ENCODE data around the gene BLTP3B.
"Not testable (repeated sequence)": the region's sequence is repeated elsewhere in the genome, so short reads cannot be mapped to it uniquely, and the experiment has no call there.

BLTP3B gene

GRCh38 chr12:100142851-100143559 lies at the start of gene BLTP3B:
BLTP3B (minus strand) TSS chr12:100142874; CDS start chr12:100142635, 239 bp downstream.
- Mint-ChIP-seq H3K27ac (peak within 1 kb of the TSS; percentile 93), H3K4me1 (ENCODE audit: low read depth) (peaks cover 33% of the 10 kb centered on the region), H3K36me3 (ENCODE audit: low read depth) (peaks cover 6% of the 10 kb centered on the region), H3K27me3 (ENCODE audit: low read depth) (no peaks in the 10 kb centered on the region), H3K9me3 (no peaks in the 10 kb centered on the region), H3K4me3 (peak within 1 kb of the TSS; percentile 90)

DNA sequence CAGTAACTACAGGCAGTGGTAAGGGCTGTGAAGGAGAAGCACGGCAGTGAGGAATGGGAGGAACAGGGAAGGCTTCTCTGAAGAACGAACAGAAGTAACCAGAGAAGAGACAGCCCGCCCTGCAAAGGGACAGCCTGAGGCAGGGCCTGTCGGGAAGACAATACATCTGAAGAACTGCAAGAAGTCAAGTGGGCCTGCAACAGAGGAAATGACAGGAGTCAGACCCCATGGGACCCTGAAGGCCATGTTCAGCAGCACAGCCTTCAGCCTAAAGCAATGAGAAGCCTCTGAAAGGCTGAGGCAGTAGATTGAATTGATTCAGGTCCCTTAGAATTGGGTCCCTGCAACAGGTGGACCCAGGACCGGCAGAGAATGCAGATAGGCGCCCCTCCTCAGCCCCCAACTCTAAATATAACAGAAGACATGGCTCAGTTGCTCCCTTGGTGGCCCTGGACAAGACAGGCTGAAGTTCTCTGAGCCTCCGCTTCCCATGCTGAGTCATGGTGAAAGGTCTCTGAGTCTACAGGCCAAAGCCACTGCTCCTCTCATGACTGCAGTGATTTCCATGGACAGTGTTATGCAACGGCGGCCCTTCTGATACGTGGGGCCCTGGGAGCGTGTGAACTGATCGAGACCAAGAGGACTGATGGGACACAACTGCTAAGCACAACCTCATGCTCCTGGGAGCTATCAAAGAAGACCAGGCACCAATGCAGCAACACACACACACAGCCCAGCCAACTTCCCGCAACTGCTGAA lies 47.1 kb upstream of the BLTP3B start:
- Mint-ChIP-seq H3K4me3 (no peak overlapping the region), H3K9me3 (no peaks in the 10 kb centered on the region), H3K27ac (no peak overlapping the region), H3K27me3 (ENCODE audit: low read depth) (no peaks in the 10 kb centered on the region), H3K36me3 (ENCODE audit: low read depth) (peaks cover 19% of the 10 kb centered on the region), H3K4me1 (ENCODE audit: low read depth) (peaks cover 19% of the 10 kb centered on the region)

- H3K27me3 Mint-ChIP-seq (ENCODE audit: low read depth); H3K4me3 Mint-ChIP-seq; H3K27ac Mint-ChIP-seq; H3K9me3 Mint-ChIP-seq: not testable (repeated sequence)
- H3K36me3 Mint-ChIP-seq (ENCODE audit: low read depth): peaks cover 12% of the 10 kb centered on the region
- peaks cover 19% of the 10 kb centered on the region for H3K4me1 Mint-ChIP-seq (ENCODE audit: low read depth)
These were observed 46.4 kb upstream of the BLTP3B start for GRCh38 chr12:100188888-100189635.

GRCh38 chr12:100187857-100188519 lies 45.3 kb upstream of the BLTP3B start:
- H3K4me1 Mint-ChIP-seq (ENCODE audit: low read depth): peaks cover 22% of the 10 kb centered on the region
- H3K36me3 Mint-ChIP-seq (ENCODE audit: low read depth): peaks cover 12% of the 10 kb centered on the region
- H3K4me3 Mint-ChIP-seq: no peak overlapping the region
- no peak overlapping the region for H3K27ac Mint-ChIP-seq
- no peaks in the 10 kb centered on the region for H3K9me3 Mint-ChIP-seq
- no peaks in the 10 kb centered on the region for H3K27me3 Mint-ChIP-seq (ENCODE audit: low read depth)

- no peaks in the 10 kb centered on the region for H3K27me3 Mint-ChIP-seq (ENCODE audit: low read depth)
- peaks cover 11% of the 10 kb centered on the region for H3K36me3 Mint-ChIP-seq (ENCODE audit: low read depth)
- no peak overlapping the region for H3K4me3 Mint-ChIP-seq
- H3K9me3 Mint-ChIP-seq: no peaks in the 10 kb centered on the region
- peaks cover 23% of the 10 kb centered on the region for H3K4me1 Mint-ChIP-seq (ENCODE audit: low read depth)
- H3K27ac Mint-ChIP-seq: no peak overlapping the region
These were observed 44.4 kb upstream of the BLTP3B start for GRCh38 chr12:100187068-100187467.

DNA sequence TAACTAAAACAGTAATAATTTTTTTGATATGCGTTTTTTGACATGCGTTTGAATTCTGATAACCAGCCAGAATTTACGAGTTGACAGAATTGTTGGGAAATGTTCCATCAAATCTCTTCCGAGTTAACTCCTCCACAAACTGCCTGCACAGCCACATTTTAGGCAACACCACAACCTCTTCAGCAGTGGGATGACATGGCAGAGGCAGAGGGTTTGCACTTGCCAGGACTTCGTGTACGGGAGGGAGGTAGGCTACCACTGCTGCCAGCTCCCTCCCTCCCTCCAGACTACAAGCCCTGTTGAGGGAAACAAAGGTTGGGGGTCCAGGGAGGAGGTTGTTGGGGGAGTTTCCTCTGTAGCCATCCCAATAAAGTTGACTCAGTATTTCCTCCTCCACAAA lies 43.4 kb upstream of the BLTP3B start:
- no peak overlapping the region for H3K4me3 Mint-ChIP-seq
- H3K27ac Mint-ChIP-seq: no peak overlapping the region

GRCh38 chr12:100185361-100185894 lies 42.8 kb upstream of the BLTP3B start:
- Mint-ChIP-seq H3K27me3 (ENCODE audit: low read depth) (no peaks in the 10 kb centered on the region), H3K4me3 (no peak overlapping the region)

More for the DNA sequence above, 43.4 kb upstream of the BLTP3B start:
- peaks cover 9% of the 10 kb centered on the region for H3K36me3 Mint-ChIP-seq (ENCODE audit: low read depth)
- H3K27me3 Mint-ChIP-seq (ENCODE audit: low read depth): no peaks in the 10 kb centered on the region
- H3K9me3 Mint-ChIP-seq: no peaks in the 10 kb centered on the region
- peaks cover 24% of the 10 kb centered on the region for H3K4me1 Mint-ChIP-seq (ENCODE audit: low read depth)

DNA sequence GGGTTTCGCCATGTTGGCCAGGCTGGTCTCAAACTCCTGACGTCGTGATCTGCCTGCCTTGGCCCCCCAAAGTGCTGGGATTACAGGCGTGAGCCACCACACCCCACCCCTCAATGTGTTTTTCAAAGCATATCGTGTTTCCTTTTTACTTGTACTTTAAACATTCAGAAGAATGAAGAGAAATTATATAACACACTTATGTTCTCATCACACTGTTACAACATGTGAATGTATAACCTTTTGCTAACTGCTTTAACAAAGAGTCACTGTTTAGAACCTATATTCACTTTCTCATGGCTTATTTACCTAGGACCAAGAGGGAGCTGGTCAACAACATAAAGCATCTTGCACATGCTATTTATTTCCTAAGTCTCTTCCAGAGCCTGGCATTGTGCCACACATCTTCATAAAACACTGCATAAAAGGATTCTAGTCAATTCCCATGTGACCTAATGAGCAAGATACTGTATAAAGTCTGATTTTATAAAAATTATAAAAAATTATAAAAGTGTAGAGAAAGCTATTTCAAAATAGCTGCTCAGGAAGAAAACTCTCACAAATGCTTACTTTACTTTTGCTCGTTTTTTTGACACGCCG lies 42.0 kb upstream of the BLTP3B start:
- H3K4me3 Mint-ChIP-seq: no peak overlapping the region
- H3K9me3 Mint-ChIP-seq: no peaks in the 10 kb centered on the region
- H3K27ac Mint-ChIP-seq: no peak overlapping the region
- H3K36me3 Mint-ChIP-seq (ENCODE audit: low read depth): peaks cover 10% of the 10 kb centered on the region
- peaks cover 29% of the 10 kb centered on the region for H3K4me1 Mint-ChIP-seq (ENCODE audit: low read depth)
- H3K27me3 Mint-ChIP-seq (ENCODE audit: low read depth): no peaks in the 10 kb centered on the region

More at GRCh38 chr12:100185361-100185894, 42.8 kb upstream of the BLTP3B start:
- no peaks in the 10 kb centered on the region for H3K9me3 Mint-ChIP-seq
- H3K36me3 Mint-ChIP-seq (ENCODE audit: low read depth): peaks cover 11% of the 10 kb centered on the region
- peaks cover 28% of the 10 kb centered on the region for H3K4me1 Mint-ChIP-seq (ENCODE audit: low read depth)
- H3K27ac Mint-ChIP-seq: no peak overlapping the region

GRCh38 chr12:100179252-100179651 lies 36.6 kb upstream of the BLTP3B start:
- Mint-ChIP-seq H3K4me1 (ENCODE audit: low read depth) (peaks cover 17% of the 10 kb centered on the region), H3K27me3 (ENCODE audit: low read depth) (no peaks in the 10 kb centered on the region), H3K27ac (no peak overlapping the region), H3K36me3 (ENCODE audit: low read depth) (peaks cover 9% of the 10 kb centered on the region), H3K4me3 (no peak overlapping the region), H3K9me3 (no peaks in the 10 kb centered on the region)

- H3K36me3 Mint-ChIP-seq (ENCODE audit: low read depth): peaks cover 11% of the 10 kb centered on the region
These were observed 33.8 kb upstream of the BLTP3B start for GRCh38 chr12:100176493-100176892.

DNA sequence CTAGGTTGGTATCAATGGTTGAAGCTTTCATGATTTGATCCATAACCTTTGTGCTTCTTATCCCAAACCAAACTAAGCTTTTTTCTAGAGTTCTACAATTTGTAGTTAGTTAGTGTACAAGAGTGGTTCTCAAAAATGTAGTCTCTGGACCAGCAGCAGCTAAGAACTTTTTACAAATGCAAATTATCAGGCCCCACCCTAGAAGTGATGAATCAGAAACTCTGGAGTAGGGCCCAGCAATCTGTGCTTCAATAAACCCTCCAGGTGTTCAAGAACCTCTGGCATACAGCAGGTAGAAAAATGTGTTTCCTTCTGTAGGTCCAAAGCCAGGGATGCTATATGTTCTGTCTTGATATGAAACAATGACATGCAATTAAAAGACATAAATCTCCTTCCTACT lies 31.8 kb upstream of the BLTP3B start:
- H3K9me3 Mint-ChIP-seq: no peaks in the 10 kb centered on the region
- no peaks in the 10 kb centered on the region for H3K4me1 Mint-ChIP-seq (ENCODE audit: low read depth)
- no peak overlapping the region for H3K27ac Mint-ChIP-seq
- H3K36me3 Mint-ChIP-seq (ENCODE audit: low read depth): peaks cover 6% of the 10 kb centered on the region
- H3K4me3 Mint-ChIP-seq: no peak overlapping the region
- H3K27me3 Mint-ChIP-seq (ENCODE audit: low read depth): no peaks in the 10 kb centered on the region

More at GRCh38 chr12:100176493-100176892, 33.8 kb upstream of the BLTP3B start:
- not testable (repeated sequence) for H3K4me3 Mint-ChIP-seq; H3K27me3 Mint-ChIP-seq (ENCODE audit: low read depth); H3K4me1 Mint-ChIP-seq (ENCODE audit: low read depth); H3K27ac Mint-ChIP-seq; H3K9me3 Mint-ChIP-seq

GRCh38 chr12:100173111-100173510 lies 30.4 kb upstream of the BLTP3B start:
- H3K27ac Mint-ChIP-seq: no peak overlapping the region
- H3K4me1 Mint-ChIP-seq (ENCODE audit: low read depth): no peaks in the 10 kb centered on the region
- no peak overlapping the region for H3K4me3 Mint-ChIP-seq
- peaks cover 4% of the 10 kb centered on the region for H3K36me3 Mint-ChIP-seq (ENCODE audit: low read depth)
- no peaks in the 10 kb centered on the region for H3K27me3 Mint-ChIP-seq (ENCODE audit: low read depth)
- H3K9me3 Mint-ChIP-seq: no peaks in the 10 kb centered on the region

GRCh38 chr12:100171248-100171647 lies 28.6 kb upstream of the BLTP3B start:
- H3K27me3 Mint-ChIP-seq (ENCODE audit: low read depth): no peaks in the 10 kb centered on the region
- H3K4me3 Mint-ChIP-seq: no peak overlapping the region
- H3K4me1 Mint-ChIP-seq (ENCODE audit: low read depth): no peaks in the 10 kb centered on the region
- peaks cover 4% of the 10 kb centered on the region for H3K36me3 Mint-ChIP-seq (ENCODE audit: low read depth)
- H3K9me3 Mint-ChIP-seq: no peaks in the 10 kb centered on the region
- no peak overlapping the region for H3K27ac Mint-ChIP-seq

Data from T-helper 1 cell treated with Interleukin-12 subunit alpha and Interleukin-12 subunit beta and Interleukin-4 antibody, amounts not matched to agents 30 μg/mL and 1 μg/mL, for 36 hours (primary cell).